GM12864 (cell line): Measurements from ENCODE around the gene OR52N2.

ENCODE experiments used
- DNase-seq: peaks from one replicate; pipeline ENCODE4 v3.0.0-alpha.2; 2011; ENCODE audit warnings: low read depth
- H3K4me3 ChIP-seq: 2 replicates; pipeline ENCODE4 v1.5.1; 2011; ENCODE audit warnings: mild to moderate bottlenecking, low read depth, low read length, control low read depth
- CTCF ChIP-seq: IDR thresholded peaks from 2 replicates; pipeline ENCODE4 v1.5.1; 2011; ENCODE audit warnings: low read depth, mild to moderate bottlenecking, moderate library complexity, low read length, control low read depth, inconsistent platforms; ENCODE audit errors: missing control alignments

OR52N2 gene

GRCh38 chr11:5808500-5809121 lies at the start of gene OR52N2:
Gene OR52N2, plus strand, starts transcription at chr11:5808924. Its CDS starts 11,412 bp downstream, at chr11:5820336.
- peak within 1 kb of the TSS; percentile 70 for H3K4me3 ChIP-seq
- peak; percentile 39 for DNase-seq
- peak; percentile 84 for TF ChIP-seq CTCF

GRCh38 chr11:5767056-5767455 lies 41.7 kb upstream of the OR52N2 start:
- no peak for TF ChIP-seq CTCF
- DNase-seq: no peak

GRCh38 chr11:5783255-5783654 lies 25.5 kb upstream of the OR52N2 start, which contains the start of gene OR52N5:
Gene OR52N5, minus strand, starts transcription at chr11:5783355. Its CDS starts 4,721 bp downstream, at chr11:5778634.
- DNase-seq: no peak
- no peak for TF ChIP-seq CTCF
- H3K4me3 ChIP-seq: no peak within 1 kb of the TSS

More at GRCh38 chr11:5767056-5767455, 41.7 kb upstream of the OR52N2 start:
- no peak overlapping the region for H3K4me3 ChIP-seq

- no peak within 1 kb of the TSS for H3K4me3 ChIP-seq
- DNase-seq: no peak
- TF ChIP-seq CTCF: no peak
Measured at GRCh38 chr11:5791165-5791564, 17.6 kb upstream of the OR52N2 start, which contains the start of gene OR52N1. Gene OR52N1, minus strand, starts transcription at chr11:5791265. Its CDS starts 2,449 bp downstream, at chr11:5788816.

GRCh38 chr11:5796541-5796940 lies 12.2 kb upstream of the OR52N2 start:
- no peak overlapping the region for H3K4me3 ChIP-seq
- DNase-seq: no peak
- no peak for TF ChIP-seq CTCF

GRCh38 chr11:5803982-5804381 lies 4.7 kb upstream of the OR52N2 start:
- no peak overlapping the region for H3K4me3 ChIP-seq
- DNase-seq: no peak
- TF ChIP-seq CTCF: no peak

- no peak for TF ChIP-seq CTCF
- no peak overlapping the region for H3K4me3 ChIP-seq
- DNase-seq: no peak
Measured at GRCh38 chr11:5807580-5807979, 1.1 kb upstream of the OR52N2 start.
